CD4-positive, alpha-beta memory T cell (primary cell): Measurements from ENCODE around the gene GSTO2. TPM values are rescaled to one million over a fixed set of nuclear protein-coding genes. Genes with fewer than 3 reads are reported as not detected.

Experiments
- CTCF ChIA-PET: fragments of 350-600 bp; sonication (Branson Sonifier 250); formaldehyde crosslinking; loops from one replicate; lab custom pipeline; 2021; ENCODE audit warnings: inconsistent platforms; ENCODE audit not compliant: partially characterized antibody; lab: Charles Lee
- POLR2A ChIA-PET: fragments of 350-600 bp; sonication (Branson Sonifier 250); formaldehyde crosslinking; loops from one replicate; lab custom pipeline; 2021; ENCODE audit not compliant: partially characterized antibody; lab: Charles Lee
- DNase-seq, 5 donors: peaks; one replicate each; pipeline versions ENCODE4 v3.0.0 to v3.0.0-alpha.2; 2020 to 2022; ENCODE audit warnings: mixed read lengths in 1 of 5
- H3K27ac ChIP-seq: one replicate; pipeline ENCODE4 v1.7.0; 2013; ENCODE audit warnings: low read depth, low read length
- H3K27me3 ChIP-seq: 2 replicates; pipeline ENCODE4 v1.7.0; 2013; ENCODE audit warnings: mild to moderate bottlenecking, low read length, moderate library complexity; ENCODE audit not compliant: insufficient read depth
- H3K36me3 ChIP-seq: 2 replicates; pipeline ENCODE4 v1.7.0; 2013; ENCODE audit warnings: mild to moderate bottlenecking, low read length, moderate library complexity; ENCODE audit not compliant: insufficient read depth
- H3K4me1 ChIP-seq: 2 replicates; pipeline ENCODE4 v1.7.0; 2013; ENCODE audit warnings: mild to moderate bottlenecking, low read length, moderate library complexity; ENCODE audit not compliant: insufficient read depth
- H3K4me3 ChIP-seq, 2 donors: one replicate each; pipeline ENCODE4 v1.7.0; 2013; ENCODE audit warnings: low read length in 2 of 2, mild to moderate bottlenecking in 1 of 2
- H3K9me3 ChIP-seq, 2 donors: one replicate each; pipeline ENCODE4 v1.7.0; 2013; ENCODE audit warnings: low read length in 2 of 2, control low read depth in 1 of 2; ENCODE audit not compliant: control insufficient read depth in 1 of 2
- H3K27ac Mint-ChIP-seq, 7 donors: one replicate each; pipeline ENCODE4 v1.8.0; 2020 to 2021; ENCODE audit warnings: mixed read lengths in 7 of 7, mild to moderate bottlenecking in 6 of 7, inconsistent platforms in 3 of 7, moderate library complexity in 3 of 7
- H3K27me3 Mint-ChIP-seq, 2 donors: one replicate each; pipeline ENCODE4 v1.8.0; 2020 to 2021; ENCODE audit warnings: mixed read lengths in 2 of 2
- H3K36me3 Mint-ChIP-seq, 2 donors: one replicate each; pipeline ENCODE4 v1.8.0; 2020 to 2021; ENCODE audit warnings: mixed read lengths in 2 of 2, inconsistent platforms in 1 of 2, mild to moderate bottlenecking in 1 of 2
- H3K4me1 Mint-ChIP-seq, 4 donors: one replicate each; pipeline ENCODE4 v1.8.0; 2020 to 2021; ENCODE audit warnings: mixed read lengths in 4 of 4, mild to moderate bottlenecking in 1 of 4
- H3K4me3 Mint-ChIP-seq, 8 donors: one replicate each; pipeline ENCODE4 v1.8.0; 2020 to 2021; ENCODE audit warnings: mixed read lengths in 8 of 8, mild to moderate bottlenecking in 7 of 8, moderate library complexity in 6 of 8, inconsistent platforms in 3 of 8
- H3K9me3 Mint-ChIP-seq, 8 donors: one replicate each; pipeline ENCODE4 v1.8.0; 2020 to 2021; ENCODE audit warnings: mixed read lengths in 8 of 8, mild to moderate bottlenecking in 5 of 8, inconsistent platforms in 3 of 8, moderate library complexity in 1 of 8
- intact Hi-C: fragments of 100-400 bp; cut with micrococcal nuclease; formaldehyde crosslinking; loops from one replicate; pipeline ENCODE4 v1.15.1; 2023
- polyA plus RNA-seq, 2 donors: library from polyadenylated mRNA; unstranded; fragments of 300-500 nt; fragmentation: Illumina TruSeq; gene quantifications; one replicate each; pipeline ENCODE4 v1.2.3, GENCODE V29; 2021
- total RNA-seq, 2 experiments: library from RNA; stranded (reverse); gene quantifications; one replicate each; pipeline ENCODE4 v1.2.3, GENCODE V29; 2021

GSTO2 gene
- total and polyA plus RNA-seq, 4 experiments from 2014 or later: 0.94 to 2.3 (median 1.4) TPM

- Histone ChIP-seq H3K9me3 (no peaks in the 10 kb centered on the region), H3K36me3 (peaks cover 16% of the 10 kb centered on the region), H3K27ac (peak overlapping the region; percentile 75), H3K27me3 (no peaks in the 10 kb centered on the region), H3K4me3 (no peak overlapping the region), H3K4me1 (peaks cover 71% of the 10 kb centered on the region)
- H3K4me1 Mint-ChIP-seq: peaks cover 55 to 79% (median 67%) of the 10 kb centered on the region in 4 donors
- no peaks in the 10 kb centered on the region for H3K27me3 Mint-ChIP-seq
- POLR2A ChIA-PET: interaction anchor here (1.7 to 3.2 kb wide), 3 partner anchors 11 to 17 kb away, joined by 10 to 59 read pairs (median 12); partner anchors contain the start of gene GSTO2
- intact Hi-C loops: no loop called here
- peak overlapping the region; percentile 53 to 92 (median 77) for H3K27ac Mint-ChIP-seq
- CTCF ChIA-PET: interaction anchor here (0.9 to 6.3 kb wide), 5 partner anchors 9 to 93 kb away, joined by 3 to 73 read pairs (median 4); no protein-coding TSS in a partner anchor
- DNase-seq: no peak
- H3K9me3 Mint-ChIP-seq: no peaks in the 10 kb centered on the region
- H3K36me3 Mint-ChIP-seq: peaks cover 25 to 51% of the 10 kb centered on the region in 2 donors
- peak overlapping the region; percentile 24 to 99 (median 40) for H3K4me3 Mint-ChIP-seq
Measured at GRCh38 chr10:104257235-104257634, 11.7 kb upstream of the GSTO2 start.

GRCh38 chr10:104258209-104258608, 10.8 kb upstream of the GSTO2 start:
- H3K4me3 ChIP-seq: no peak overlapping the region
- peaks cover 22% of the 10 kb centered on the region for H3K36me3 ChIP-seq
- Mint-ChIP-seq H3K36me3 (peaks cover 25 to 53% of the 10 kb centered on the region in 2 donors), H3K9me3 (no peaks in the 10 kb centered on the region), H3K27me3 (no peaks in the 10 kb centered on the region), H3K4me1 (peaks cover 53 to 82% (median 71%) of the 10 kb centered on the region in 4 donors), H3K4me3 (no peak overlapping the region), H3K27ac (peak overlapping the region in 6 of 7 donors; percentile 16 to 75 (median 50))
- H3K27ac ChIP-seq: no peak overlapping the region
- no peaks in the 10 kb centered on the region for H3K27me3 ChIP-seq
- intact Hi-C loops: no loop called here
- peaks cover 76% of the 10 kb centered on the region for H3K4me1 ChIP-seq
- ChIA-PET POLR2A (interaction anchor here (1.7 to 2.8 kb wide), 2 partner anchors 10 to 16 kb away, joined by 10 to 12 read pairs; partner anchors contain the start of gene GSTO2), CTCF (interaction anchor here (1.0 to 6.3 kb wide), 3 partner anchors 16 to 48 kb away, joined by 3 to 73 read pairs (median 13); no protein-coding TSS in a partner anchor)
- no peak for DNase-seq
- H3K9me3 ChIP-seq: no peaks in the 10 kb centered on the region

- POLR2A ChIA-PET: no interaction called here
- Histone ChIP-seq H3K9me3 (no peaks in the 10 kb centered on the region), H3K27me3 (no peaks in the 10 kb centered on the region), H3K4me1 (peaks cover 83% of the 10 kb centered on the region), H3K4me3 (no peak overlapping the region), H3K27ac (peak overlapping the region; percentile 17), H3K36me3 (peaks cover 30% of the 10 kb centered on the region)
- DNase-seq: no peak
- Mint-ChIP-seq H3K27me3 (no peaks in the 10 kb centered on the region), H3K4me1 (peaks cover 53 to 83% (median 70%) of the 10 kb centered on the region in 4 donors), H3K9me3 (no peaks in the 10 kb centered on the region), H3K27ac (peak overlapping the region in 6 of 7 donors; percentile 2 to 93 (median 72)), H3K36me3 (peaks cover 30 to 64% of the 10 kb centered on the region in 2 donors), H3K4me3 (peak overlapping the region in 1 of 8 donors; percentile 33)
- CTCF ChIA-PET: interaction anchor here (1.0 to 7.0 kb wide), 4 partner anchors 16 to 94 kb away, joined by 3 to 52 read pairs (median 8); partner anchors contain the start of gene CFAP58
- intact Hi-C loops: no loop called here
Measured at GRCh38 chr10:104259456-104259855, 9.5 kb upstream of the GSTO2 start.

GRCh38 chr10:104259999-104260774, 8.8 kb upstream of the GSTO2 start:
- peak overlapping the region in 5 of 8 donors; percentile 12 to 34 (median 18) for H3K4me3 Mint-ChIP-seq
- no peak overlapping the region for H3K4me3 ChIP-seq
- no peaks in the 10 kb centered on the region for H3K9me3 Mint-ChIP-seq
- no peak for DNase-seq
- intact Hi-C loops: loop anchor here (5.0 kb wide), 1 partner anchor 863 kb away; the partner anchor contains the start of genes ATP5MK and PDCD11
- H3K36me3 ChIP-seq: peaks cover 30% of the 10 kb centered on the region
- H3K27ac ChIP-seq: peak overlapping the region; percentile 17
- H3K9me3 ChIP-seq: no peaks in the 10 kb centered on the region
- H3K36me3 Mint-ChIP-seq: peaks cover 31 to 68% of the 10 kb centered on the region in 2 donors
- no peaks in the 10 kb centered on the region for H3K27me3 ChIP-seq
- H3K4me1 Mint-ChIP-seq: peaks cover 54 to 87% (median 74%) of the 10 kb centered on the region in 4 donors
- H3K27ac Mint-ChIP-seq: peak overlapping the region; percentile 62 to 93 (median 81)
- no peaks in the 10 kb centered on the region for H3K27me3 Mint-ChIP-seq
- ChIA-PET CTCF (interaction anchor here (1.0 to 7.0 kb wide), 3 partner anchors 15 to 93 kb away, joined by 3 to 52 read pairs (median 13); partner anchors contain the start of gene CFAP58), POLR2A (interaction anchor here (1.0 to 1.8 kb wide), 2 partner anchors 14 to 45 kb away, joined by 3 to 9 read pairs; no protein-coding TSS in a partner anchor)
- peaks cover 90% of the 10 kb centered on the region for H3K4me1 ChIP-seq

- ChIA-PET POLR2A (interaction anchor here (1.0 to 1.8 kb wide), 2 partner anchors 13 to 45 kb away, joined by 3 to 9 read pairs; no protein-coding TSS in a partner anchor), CTCF (interaction anchor here (7.0 kb wide), 1 partner anchor 15 kb away, joined by 52 read pairs; no protein-coding TSS in a partner anchor)
- H3K36me3 ChIP-seq: peaks cover 30% of the 10 kb centered on the region
- intact Hi-C loops: loop anchor here (5.0 kb wide), 1 partner anchor 863 kb away; the partner anchor contains the start of genes ATP5MK and PDCD11
- Mint-ChIP-seq H3K4me1 (peaks cover 60 to 89% (median 76%) of the 10 kb centered on the region in 4 donors), H3K9me3 (no peaks in the 10 kb centered on the region), H3K27ac (peak overlapping the region; percentile 48 to 90 (median 64)), H3K27me3 (no peaks in the 10 kb centered on the region), H3K36me3 (peaks cover 36 to 72% of the 10 kb centered on the region in 2 donors), H3K4me3 (peak overlapping the region in 6 of 8 donors; percentile 12 to 34 (median 18))
- no peak overlapping the region for H3K4me3 ChIP-seq
- no peak for DNase-seq
- no peaks in the 10 kb centered on the region for H3K27me3 ChIP-seq
- peaks cover 95% of the 10 kb centered on the region for H3K4me1 ChIP-seq
- H3K9me3 ChIP-seq: no peaks in the 10 kb centered on the region
- peak overlapping the region; percentile 17 for H3K27ac ChIP-seq
Measured at GRCh38 chr10:104260775-104261115, 8.2 kb upstream of the GSTO2 start.

- Histone ChIP-seq H3K27me3 (no peaks in the 10 kb centered on the region), H3K27ac (no peak overlapping the region), H3K36me3 (peaks cover 32% of the 10 kb centered on the region), H3K9me3 (no peaks in the 10 kb centered on the region), H3K4me1 (peaks cover 95% of the 10 kb centered on the region), H3K4me3 (no peak overlapping the region)
- peaks cover 42 to 75% of the 10 kb centered on the region in 2 donors for H3K36me3 Mint-ChIP-seq
- ChIA-PET CTCF (interaction anchor here (7.0 kb wide), 1 partner anchor 13 kb away, joined by 52 read pairs; no protein-coding TSS in a partner anchor), POLR2A (interaction anchor here (1.8 to 3.8 kb wide), 2 partner anchors 8 to 12 kb away, joined by 9 to 15 read pairs; partner anchors contain the start of gene GSTO1)
- peak overlapping the region in 6 of 7 donors; percentile 25 to 81 (median 58) for H3K27ac Mint-ChIP-seq
- DNase-seq: no peak
- no peaks in the 10 kb centered on the region for H3K9me3 Mint-ChIP-seq
- H3K27me3 Mint-ChIP-seq: no peaks in the 10 kb centered on the region
- peaks cover 55 to 89% (median 75%) of the 10 kb centered on the region in 4 donors for H3K4me1 Mint-ChIP-seq
- H3K4me3 Mint-ChIP-seq: no peak overlapping the region
- intact Hi-C loops: loop anchor here (5.0 kb wide), 1 partner anchor 865 kb away; the partner anchor contains the start of genes ATP5MK and PDCD11
Measured at GRCh38 chr10:104262055-104262454, 6.9 kb upstream of the GSTO2 start.
